Measurements from ENCODE around the gene GGTA1. TPM values are rescaled to one million over a fixed set of nuclear protein-coding genes. Genes with fewer than 3 reads are reported as not detected.

The GGTA1 gene
- total RNA-seq, 4 donors from 2014 or later, result 10.8 to 34.0 (median 27.2) TPM

- Histone ChIP-seq H3K4me3 (no peak overlapping the region), H3K9me3 (no peaks in the 10 kb centered on the region), H3K27me3 (no peaks in the 10 kb centered on the region), H3K4me1 (peaks cover 35 to 75% (median 38%) of the 10 kb centered on the region in 3 donors), H3K27ac (peak overlapping the region; percentile 80 to 92 (median 88)), H3K36me3 (no peaks in the 10 kb centered on the region)
- intact Hi-C loops (cut with DNase I), result no loop called here
- DNase-seq, result no peak
- no peak for TF ChIP-seq POLR2A (IDR thresholded peaks at IDR 0.05)
- TF ChIP-seq CTCF (IDR thresholded peaks at IDR 0.05), result no peak
- WGBS, 2 donors, result 39 to 46% methylated on average over 10 to 11 of the region's 11 CpGs
These were observed 14.8 kb downstream of the GGTA1 start for GRCh38 chr9:121484651-121485446.

DNA sequence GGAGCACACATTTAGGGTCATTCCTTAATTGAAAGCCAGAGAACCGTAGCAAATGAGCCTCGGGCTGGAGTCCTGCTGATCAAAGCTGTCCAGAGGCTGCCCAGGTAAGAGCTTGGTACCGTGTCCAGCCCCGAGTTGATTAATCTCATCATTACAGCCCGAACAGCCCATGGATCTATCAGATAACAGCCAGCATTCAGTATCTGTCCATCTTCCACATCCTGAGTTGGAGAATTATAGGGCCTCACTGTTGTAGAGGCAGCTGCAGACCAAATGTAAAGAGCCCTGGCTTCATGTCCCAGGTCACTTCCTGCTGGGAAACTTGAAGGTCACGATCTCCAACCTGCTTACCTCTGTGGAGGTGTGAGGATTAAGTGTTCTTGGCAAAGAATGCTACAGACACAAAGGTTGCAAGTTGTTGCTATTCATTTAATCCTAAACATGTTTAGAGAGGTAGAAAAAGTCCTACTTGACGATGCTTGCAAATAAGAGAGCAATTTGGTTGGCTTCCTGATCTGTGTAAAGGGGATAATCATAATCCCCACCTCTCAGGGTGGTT is 16.1 kb downstream of the GGTA1 start:
- Histone ChIP-seq H3K27ac (peak overlapping the region; percentile 80 to 92 (median 88)), H3K27me3 (no peaks in the 10 kb centered on the region), H3K4me1 (peaks cover 44 to 88% (median 49%) of the 10 kb centered on the region in 3 donors), H3K4me3 (no peak overlapping the region), H3K36me3 (no peaks in the 10 kb centered on the region), H3K9me3 (no peaks in the 10 kb centered on the region)
- TF ChIP-seq CTCF (IDR thresholded peaks at IDR 0.05) (no peak), POLR2A (IDR thresholded peaks at IDR 0.05) (no peak)
- DNase-seq, result no peak
- 19 to 58% methylated on average over 3 to 7 of the region's 7 CpGs for WGBS, 2 donors
- intact Hi-C loops (cut with DNase I), result no loop called here

- intact Hi-C loops (cut with DNase I), result no loop called here
- 30 to 42% methylated on average over 5 of the region's 5 CpGs for WGBS, 2 donors
- Histone ChIP-seq H3K27me3 (no peaks in the 10 kb centered on the region), H3K4me1 (peaks cover 48 to 93% (median 54%) of the 10 kb centered on the region in 3 donors), H3K4me3 (no peak overlapping the region), H3K36me3 (no peaks in the 10 kb centered on the region), H3K27ac (peak overlapping the region; percentile 80 to 92 (median 86)), H3K9me3 (no peaks in the 10 kb centered on the region)
- TF ChIP-seq CTCF (IDR thresholded peaks at IDR 0.05), result no peak
- TF ChIP-seq POLR2A (IDR thresholded peaks at IDR 0.05), result no peak
- DNase-seq, result no peak
These were observed 16.6 kb downstream of the GGTA1 start for GRCh38 chr9:121483049-121483448.

DNA sequence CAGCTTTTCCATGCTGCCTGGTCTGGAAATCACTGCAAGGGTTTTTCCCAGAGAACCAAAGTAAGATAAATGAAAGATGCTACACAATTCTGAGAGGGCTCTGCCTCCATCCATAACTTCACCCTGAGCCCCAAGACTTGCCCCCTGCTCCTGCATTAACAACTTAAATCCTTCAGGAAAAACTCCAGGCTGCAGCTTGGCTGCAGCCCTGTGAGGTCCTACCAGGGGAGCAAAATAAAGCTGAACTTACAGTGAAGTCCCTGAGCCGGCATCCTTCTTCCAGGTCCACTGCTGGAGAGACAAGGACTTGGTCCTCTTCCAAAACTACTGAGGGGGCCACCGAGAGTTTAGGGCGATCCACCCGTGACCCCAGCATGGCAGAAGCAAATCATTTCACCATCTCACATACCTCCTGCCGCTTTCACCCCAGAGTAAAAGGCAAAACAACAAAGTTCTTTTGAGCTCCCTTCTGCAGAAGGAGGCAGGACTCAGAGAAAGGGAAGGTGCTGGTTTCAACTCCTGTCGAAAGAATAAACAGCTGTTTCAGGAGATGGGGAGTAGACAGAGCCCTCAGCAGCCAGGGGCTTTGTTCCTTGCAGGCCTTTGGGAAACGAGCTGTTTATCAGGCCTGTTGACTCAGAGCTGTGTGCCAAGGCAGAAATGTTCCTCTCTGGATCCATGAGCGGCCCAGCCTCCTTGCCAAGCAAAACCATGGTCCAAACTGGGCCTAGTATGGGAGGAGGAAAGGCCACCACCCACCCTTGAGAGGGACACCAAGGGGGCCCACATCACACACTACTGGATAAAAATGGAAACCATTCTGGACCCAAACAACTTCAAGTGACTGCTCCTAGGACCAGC is 20.6 kb downstream of the GGTA1 start:
- H3K4me3 ChIP-seq, result no peak overlapping the region
- peaks cover 26 to 98% (median 42%) of the 10 kb centered on the region in 3 donors for H3K4me1 ChIP-seq
- peak overlapping the region; percentile 32 to 78 (median 68) for H3K27ac ChIP-seq
- no peaks in the 10 kb centered on the region for H3K36me3 ChIP-seq
- WGBS, 2 donors, result 45 to 51% methylated on average over 2 to 5 of the region's 8 CpGs
- no peaks in the 10 kb centered on the region for H3K9me3 ChIP-seq
- no peaks in the 10 kb centered on the region for H3K27me3 ChIP-seq
- TF ChIP-seq CTCF (IDR thresholded peaks at IDR 0.05), result no peak
- no peak for TF ChIP-seq POLR2A (IDR thresholded peaks at IDR 0.05)
- no peak for DNase-seq
- intact Hi-C loops (cut with DNase I), result no loop called here
